H9 (cell line): Measurements from ENCODE around the gene TRPM2. TPM values are rescaled to one million over a fixed set of nuclear protein-coding genes. Genes with fewer than 3 reads are reported as not detected.

Source experiments
- DNase-seq: peaks from one replicate; pipeline ENCODE4 v3.0.0-alpha.2; 2017
- H2AFZ ChIP-seq: one replicate; pipeline ENCODE4 v1.6.1; 2013; ENCODE audit warnings: mild to moderate bottlenecking, low read length, control low read depth, moderate library complexity
- H2AK5ac ChIP-seq: 2 replicates; pipeline ENCODE4 v1.6.1; 2013; ENCODE audit warnings: low read length, control low read depth, mixed read lengths; ENCODE audit not compliant: insufficient read length
- H2BK120ac ChIP-seq: one replicate; pipeline ENCODE4 v1.6.1; 2013; ENCODE audit warnings: low read depth, mild to moderate bottlenecking, low read length, control low read depth, inconsistent platforms; ENCODE audit not compliant: poor library complexity, severe bottlenecking
- H2BK12ac ChIP-seq: 2 replicates; pipeline ENCODE4 v1.6.1; 2013; ENCODE audit warnings: low read length, control low read depth, mixed read lengths, low read depth; ENCODE audit not compliant: insufficient read length
- H2BK15ac ChIP-seq: 2 replicates; pipeline ENCODE4 v1.6.1; 2013; ENCODE audit warnings: low read depth, low read length, control low read depth
- H2BK20ac ChIP-seq: one replicate; pipeline ENCODE4 v1.6.1; 2013; ENCODE audit warnings: low read depth, mild to moderate bottlenecking, low read length, control low read depth, inconsistent platforms; ENCODE audit not compliant: poor library complexity, severe bottlenecking
- H2BK5ac ChIP-seq: 2 replicates; pipeline ENCODE4 v1.6.1; 2013; ENCODE audit warnings: low read length, control low read depth, mixed read lengths; ENCODE audit not compliant: insufficient read length
- H3K14ac ChIP-seq: 2 replicates; pipeline ENCODE4 v1.6.1; 2013; ENCODE audit warnings: low read length, control low read depth; ENCODE audit not compliant: insufficient read depth
- H3K18ac ChIP-seq: 2 replicates; pipeline ENCODE4 v1.6.1; 2013; ENCODE audit warnings: low read depth, mild to moderate bottlenecking, mixed read lengths, low read length, control low read depth; ENCODE audit not compliant: insufficient read length
- H3K23ac ChIP-seq: 2 replicates; pipeline ENCODE4 v1.6.1; 2013; ENCODE audit warnings: low read length, control low read depth, mixed read lengths, low read depth; ENCODE audit not compliant: insufficient read length
- H3K23me2 ChIP-seq: 2 replicates; pipeline ENCODE4 v1.6.1; 2013; ENCODE audit warnings: low read depth, mild to moderate bottlenecking, mixed read lengths, low read length, control low read depth; ENCODE audit not compliant: insufficient read length, poor library complexity, severe bottlenecking
- H3K27ac ChIP-seq: 2 replicates; pipeline ENCODE4 v1.5.1; 2013; ENCODE audit warnings: low read length, control low read depth, mixed read lengths, low read depth; ENCODE audit not compliant: insufficient read length
- H3K27me3 ChIP-seq: 2 replicates; pipeline ENCODE4 v1.6.1; 2013; ENCODE audit warnings: low read length, control low read depth, inconsistent platforms; ENCODE audit not compliant: insufficient read depth
- H3K4ac ChIP-seq: 2 replicates; pipeline ENCODE4 v1.6.1; 2013; ENCODE audit warnings: low read depth, mild to moderate bottlenecking, control low read depth, inconsistent platforms, low read length, moderate library complexity
- H3K4me1 ChIP-seq: 2 replicates; pipeline ENCODE4 v1.6.1; 2013; ENCODE audit warnings: low read length, control low read depth, inconsistent platforms; ENCODE audit not compliant: insufficient read depth
- H3K4me2 ChIP-seq: 2 replicates; pipeline ENCODE4 v1.6.1; 2013; ENCODE audit warnings: low read length, control low read depth, mixed read lengths; ENCODE audit not compliant: insufficient read length, insufficient read depth
- H3K56ac ChIP-seq: 2 replicates; pipeline ENCODE4 v1.6.1; 2013; ENCODE audit warnings: low read depth, mild to moderate bottlenecking, mixed read lengths, low read length, control low read depth; ENCODE audit not compliant: insufficient read length
- H3K79me1 ChIP-seq: 2 replicates; pipeline ENCODE4 v1.6.1; 2013; ENCODE audit warnings: low read depth, mild to moderate bottlenecking, moderate library complexity, low read length, control low read depth, inconsistent platforms; ENCODE audit not compliant: insufficient read depth, poor library complexity, severe bottlenecking
- H3K79me2 ChIP-seq: 2 replicates; pipeline ENCODE4 v1.6.1; 2013; ENCODE audit warnings: low read length, control low read depth, inconsistent platforms; ENCODE audit not compliant: insufficient read depth
- H3K9ac ChIP-seq: 2 replicates; pipeline ENCODE4 v1.6.1; 2013; ENCODE audit warnings: low read length, control low read depth, mixed read lengths; ENCODE audit not compliant: insufficient read length; ENCODE audit errors: extremely low read depth
- H3K9me3 ChIP-seq: one replicate; pipeline ENCODE4 v1.6.1; 2013; ENCODE audit warnings: low read depth, low read length, inconsistent platforms; ENCODE audit not compliant: control insufficient read depth
- H3T11ph ChIP-seq: one replicate; pipeline ENCODE4 v1.6.1; 2013; ENCODE audit warnings: mild to moderate bottlenecking, low read length, control low read depth, inconsistent platforms
- H4K20me1 ChIP-seq: one replicate; pipeline ENCODE4 v1.6.1; 2013; ENCODE audit not compliant: control insufficient read depth, insufficient read length, insufficient read depth
- H4K5ac ChIP-seq: 2 replicates; pipeline ENCODE4 v1.6.1; 2013; ENCODE audit warnings: low read depth, mild to moderate bottlenecking, mixed read lengths, low read length, control low read depth; ENCODE audit not compliant: insufficient read length
- H4K8ac ChIP-seq: replicated peaks from 2 replicates; pipeline ENCODE4 v1.6.1; 2013; ENCODE audit warnings: low read length, control low read depth, mixed read lengths, low read depth; ENCODE audit not compliant: insufficient read length
- H4K91ac ChIP-seq: 2 replicates; pipeline ENCODE4 v1.6.1; 2013; ENCODE audit warnings: low read depth, mild to moderate bottlenecking, moderate library complexity, mixed read lengths, low read length, control low read depth; ENCODE audit not compliant: insufficient read length
- H3K27ac Mint-ChIP-seq, 3 experiments: 2 replicates in 2 of 3; 3 replicates in 1 of 3; pipeline ENCODE4 v1.8.0; 2020 to 2021; ENCODE audit warnings: mixed read lengths in 3 of 3, mild to moderate bottlenecking in 1 of 3, moderate library complexity in 1 of 3
- H3K27me3 Mint-ChIP-seq: 2 replicates; pipeline ENCODE4 v1.8.0; 2021; ENCODE audit warnings: low read depth, mild to moderate bottlenecking, moderate library complexity, mixed read lengths
- H3K36me3 Mint-ChIP-seq, 3 experiments: 2 replicates in 2 of 3; 3 replicates in 1 of 3; pipeline ENCODE4 v1.8.0; 2020 to 2021; ENCODE audit warnings: low read depth in 3 of 3, mixed read lengths in 3 of 3; ENCODE audit not compliant: insufficient read depth in 1 of 3
- H3K4me1 Mint-ChIP-seq, 2 experiments: 2 replicates each; pipeline ENCODE4 v1.8.0; 2020; ENCODE audit warnings: mixed read lengths in 2 of 2
- H3K4me3 Mint-ChIP-seq, 2 experiments: 2 replicates in 1 of 2; 3 replicates in 1 of 2; pipeline ENCODE4 v1.8.0; 2020 to 2021; ENCODE audit warnings: mild to moderate bottlenecking in 2 of 2, mixed read lengths in 2 of 2, moderate library complexity in 1 of 2
- H3K9me3 Mint-ChIP-seq, 2 experiments: 2 replicates in 1 of 2; 3 replicates in 1 of 2; pipeline ENCODE4 v1.8.0; 2020; ENCODE audit warnings: mild to moderate bottlenecking in 2 of 2, mixed read lengths in 2 of 2, moderate library complexity in 1 of 2
- WGBS: extraction: QIAGEN DNeasy Blood & Tissue Kit; methylation state at CpG from one replicate; pipeline ENCODE4 v1.1.7; 2013; ENCODE audit warnings: missing lambda C conversion rate, low lambda C conversion rate, mixed read lengths; ENCODE audit not compliant: insufficient read length; ENCODE audit errors: extremely low coverage; 5-methylcytosine and 5-hydroxymethylcytosine counted together
- total RNA-seq: library from RNA; stranded (reverse); gene quantifications from 2 replicates; pipeline ENCODE4 v1.2.1, GENCODE V29; 2021
- TF ChIP-seq, protein P1 (sequence below): fragments of 200-600 bp; sonication (generic); conservative IDR thresholded peaks from 3 replicates; pipeline ENCODE4 v1.8.0; 2021; ENCODE audit warnings: antibody characterized with exemption, mild to moderate bottlenecking

TRPM2 gene
- total RNA-seq, 1 experiment from 2014 or later = 0.68 TPM

DNA sequence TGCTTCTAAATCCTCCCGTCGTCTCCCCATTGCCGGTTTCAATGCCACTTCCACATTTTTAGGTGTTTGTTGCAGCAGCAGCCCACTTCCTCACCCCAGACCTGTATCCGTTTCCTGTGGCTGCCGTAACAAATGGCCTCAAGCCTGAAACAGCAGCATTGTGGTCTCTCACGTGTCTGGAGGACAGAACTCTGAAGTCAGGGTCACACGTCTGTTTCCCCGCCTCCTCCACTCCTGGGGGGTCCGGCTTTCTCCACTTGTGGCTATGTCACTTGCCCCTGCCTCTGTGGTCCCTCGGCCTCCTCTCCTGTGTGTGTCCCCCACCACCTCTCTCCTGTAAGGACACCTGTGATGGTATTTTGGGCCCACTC, 21.8 kb downstream of the TRPM2 start:
- Mint-ChIP-seq H3K4me3 (no peak overlapping the region), H3K27ac (no peak overlapping the region), H3K4me1 (peaks cover 14 to 15% of the 10 kb centered on the region in 2 experiments), H3K9me3 (peaks cover 27 to 32% of the 10 kb centered on the region in 2 experiments), H3K27me3 (peaks cover 42% of the 10 kb centered on the region), H3K36me3 (peaks cover 0 to 9% (median 4%) of the 10 kb centered on the region in 3 experiments; a peak in 4 of 7 replicates)
- H4K8ac ChIP-seq = no peak overlapping the region
- H3K56ac ChIP-seq = no peak overlapping the region
- no peaks in the 10 kb centered on the region for H3K79me2 ChIP-seq
- no peak overlapping the region for H3K14ac ChIP-seq
- no peak overlapping the region for H2BK12ac ChIP-seq
- no peak overlapping the region for H3K27ac ChIP-seq
- no peak overlapping the region for H3K18ac ChIP-seq
- H3K27me3 ChIP-seq = peaks cover 3% of the 10 kb centered on the region; the same call in 1 of the 2 replicates
- H3K9ac ChIP-seq = no peak overlapping the region
- H2BK5ac ChIP-seq = no peak overlapping the region
- H3K4me1 ChIP-seq = no peaks in the 10 kb centered on the region
- no peak overlapping the region for H2AFZ ChIP-seq
- H3K9me3 ChIP-seq = no peaks in the 10 kb centered on the region
- no peaks in the 10 kb centered on the region for H4K20me1 ChIP-seq
- H3K23me2 ChIP-seq = no peaks in the 10 kb centered on the region
- H3K4ac ChIP-seq = no peak overlapping the region
- no peak overlapping the region for H4K91ac ChIP-seq
- TF ChIP-seq, protein P1, sequence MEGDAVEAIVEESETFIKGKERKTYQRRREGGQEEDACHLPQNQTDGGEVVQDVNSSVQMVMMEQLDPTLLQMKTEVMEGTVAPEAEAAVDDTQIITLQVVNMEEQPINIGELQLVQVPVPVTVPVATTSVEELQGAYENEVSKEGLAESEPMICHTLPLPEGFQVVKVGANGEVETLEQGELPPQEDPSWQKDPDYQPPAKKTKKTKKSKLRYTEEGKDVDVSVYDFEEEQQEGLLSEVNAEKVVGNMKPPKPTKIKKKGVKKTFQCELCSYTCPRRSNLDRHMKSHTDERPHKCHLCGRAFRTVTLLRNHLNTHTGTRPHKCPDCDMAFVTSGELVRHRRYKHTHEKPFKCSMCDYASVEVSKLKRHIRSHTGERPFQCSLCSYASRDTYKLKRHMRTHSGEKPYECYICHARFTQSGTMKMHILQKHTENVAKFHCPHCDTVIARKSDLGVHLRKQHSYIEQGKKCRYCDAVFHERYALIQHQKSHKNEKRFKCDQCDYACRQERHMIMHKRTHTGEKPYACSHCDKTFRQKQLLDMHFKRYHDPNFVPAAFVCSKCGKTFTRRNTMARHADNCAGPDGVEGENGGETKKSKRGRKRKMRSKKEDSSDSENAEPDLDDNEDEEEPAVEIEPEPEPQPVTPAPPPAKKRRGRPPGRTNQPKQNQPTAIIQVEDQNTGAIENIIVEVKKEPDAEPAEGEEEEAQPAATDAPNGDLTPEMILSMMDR = no peak
- H2BK20ac ChIP-seq = no peak overlapping the region
- no peak overlapping the region for H2BK15ac ChIP-seq
- H4K5ac ChIP-seq = no peak overlapping the region
- no peaks in the 10 kb centered on the region for H3K79me1 ChIP-seq
- WGBS = no CpG with 5 or more reads among the region's 10 CpGs
- H3T11ph ChIP-seq = no peak overlapping the region
- DNase-seq = no peak
- no peak overlapping the region for H2AK5ac ChIP-seq
- no peak overlapping the region for H2BK120ac ChIP-seq
- H3K4me2 ChIP-seq = no peak overlapping the region
- H3K23ac ChIP-seq = no peak overlapping the region
